ENCODE measurements around the gene IGFL1. TPM values are rescaled to one million over a fixed set of nuclear protein-coding genes. Genes with fewer than 3 reads are reported as not detected.

Gene IGFL1
- total and polyA plus RNA-seq, 2 experiments from 2014 or later = not detected

GRCh38 chr19:46220038-46220615 lies 9.4 kb upstream of the IGFL1 start:
- H3K36me3 Mint-ChIP-seq (ENCODE audit: low read depth) = no peaks in the 10 kb centered on the region
- ATAC-seq = no peak
- H3K4me1 ChIP-seq (ENCODE audit: insufficient read depth) = no peaks in the 10 kb centered on the region

More at GRCh38 chr19:46220038-46220615, 9.4 kb upstream of the IGFL1 start:
- no peaks in the 10 kb centered on the region for H3K27me3 ChIP-seq (ENCODE audit: insufficient read depth)
- no peak overlapping the region for H3K4me3 ChIP-seq
- H3K4me1 Mint-ChIP-seq = peaks cover 4% of the 10 kb centered on the region; the same call in 1 of the 3 replicates
- no peaks in the 10 kb centered on the region for H3K9me3 Mint-ChIP-seq
- no peaks in the 10 kb centered on the region for H4K20me1 ChIP-seq (replicated peaks; ENCODE audit: insufficient read depth)
- no peak overlapping the region for H3K4me3 Mint-ChIP-seq
- H3F3A ChIP-seq (replicated peaks; ENCODE audit: low read depth) = no peaks in the 10 kb centered on the region
- no peak overlapping the region for H3K4me2 ChIP-seq
- no peak overlapping the region for H3K27ac ChIP-seq (ENCODE audit: low read depth)
- no peak overlapping the region for H2AFZ ChIP-seq
- H3K27me3 Mint-ChIP-seq (ENCODE audit: insufficient read depth, low read depth, poor library complexity) = peaks cover 2% of the 10 kb centered on the region
- no peak for DNase-seq (ENCODE audit: low spot score)
- no peak overlapping the region for H3K27ac Mint-ChIP-seq
- H3K36me3 ChIP-seq (ENCODE audit: insufficient read depth) = no peaks in the 10 kb centered on the region
- H3K79me2 ChIP-seq (replicated peaks; ENCODE audit: insufficient read depth) = no peaks in the 10 kb centered on the region
- 0 out of 2 replicates have a peak, but pooled peaks cover 3% of the 10 kb centered on the region for H3K9me2 ChIP-seq (ENCODE audit: insufficient read depth)
- no peak for TF ChIP-seq REST (IDR thresholded peaks at IDR 0.05; ENCODE audit: unreplicated experiment)
- TF ChIP-seq JUNB (IDR thresholded peaks at IDR 0.05; ENCODE audit: unreplicated experiment) = no peak
- no peak for TF ChIP-seq ZNF114 (CRISPR knock-in tag; IDR thresholded peaks at IDR 0.05)
- TF ChIP-seq CREB1 (CRISPR knock-in tag; IDR thresholded peaks at IDR 0.05; ENCODE audit: low read depth) = no peak
- no peak for TF ChIP-seq STAT1 (IDR thresholded peaks at IDR 0.05; ENCODE audit: unreplicated experiment)
- TF ChIP-seq, protein P1, sequence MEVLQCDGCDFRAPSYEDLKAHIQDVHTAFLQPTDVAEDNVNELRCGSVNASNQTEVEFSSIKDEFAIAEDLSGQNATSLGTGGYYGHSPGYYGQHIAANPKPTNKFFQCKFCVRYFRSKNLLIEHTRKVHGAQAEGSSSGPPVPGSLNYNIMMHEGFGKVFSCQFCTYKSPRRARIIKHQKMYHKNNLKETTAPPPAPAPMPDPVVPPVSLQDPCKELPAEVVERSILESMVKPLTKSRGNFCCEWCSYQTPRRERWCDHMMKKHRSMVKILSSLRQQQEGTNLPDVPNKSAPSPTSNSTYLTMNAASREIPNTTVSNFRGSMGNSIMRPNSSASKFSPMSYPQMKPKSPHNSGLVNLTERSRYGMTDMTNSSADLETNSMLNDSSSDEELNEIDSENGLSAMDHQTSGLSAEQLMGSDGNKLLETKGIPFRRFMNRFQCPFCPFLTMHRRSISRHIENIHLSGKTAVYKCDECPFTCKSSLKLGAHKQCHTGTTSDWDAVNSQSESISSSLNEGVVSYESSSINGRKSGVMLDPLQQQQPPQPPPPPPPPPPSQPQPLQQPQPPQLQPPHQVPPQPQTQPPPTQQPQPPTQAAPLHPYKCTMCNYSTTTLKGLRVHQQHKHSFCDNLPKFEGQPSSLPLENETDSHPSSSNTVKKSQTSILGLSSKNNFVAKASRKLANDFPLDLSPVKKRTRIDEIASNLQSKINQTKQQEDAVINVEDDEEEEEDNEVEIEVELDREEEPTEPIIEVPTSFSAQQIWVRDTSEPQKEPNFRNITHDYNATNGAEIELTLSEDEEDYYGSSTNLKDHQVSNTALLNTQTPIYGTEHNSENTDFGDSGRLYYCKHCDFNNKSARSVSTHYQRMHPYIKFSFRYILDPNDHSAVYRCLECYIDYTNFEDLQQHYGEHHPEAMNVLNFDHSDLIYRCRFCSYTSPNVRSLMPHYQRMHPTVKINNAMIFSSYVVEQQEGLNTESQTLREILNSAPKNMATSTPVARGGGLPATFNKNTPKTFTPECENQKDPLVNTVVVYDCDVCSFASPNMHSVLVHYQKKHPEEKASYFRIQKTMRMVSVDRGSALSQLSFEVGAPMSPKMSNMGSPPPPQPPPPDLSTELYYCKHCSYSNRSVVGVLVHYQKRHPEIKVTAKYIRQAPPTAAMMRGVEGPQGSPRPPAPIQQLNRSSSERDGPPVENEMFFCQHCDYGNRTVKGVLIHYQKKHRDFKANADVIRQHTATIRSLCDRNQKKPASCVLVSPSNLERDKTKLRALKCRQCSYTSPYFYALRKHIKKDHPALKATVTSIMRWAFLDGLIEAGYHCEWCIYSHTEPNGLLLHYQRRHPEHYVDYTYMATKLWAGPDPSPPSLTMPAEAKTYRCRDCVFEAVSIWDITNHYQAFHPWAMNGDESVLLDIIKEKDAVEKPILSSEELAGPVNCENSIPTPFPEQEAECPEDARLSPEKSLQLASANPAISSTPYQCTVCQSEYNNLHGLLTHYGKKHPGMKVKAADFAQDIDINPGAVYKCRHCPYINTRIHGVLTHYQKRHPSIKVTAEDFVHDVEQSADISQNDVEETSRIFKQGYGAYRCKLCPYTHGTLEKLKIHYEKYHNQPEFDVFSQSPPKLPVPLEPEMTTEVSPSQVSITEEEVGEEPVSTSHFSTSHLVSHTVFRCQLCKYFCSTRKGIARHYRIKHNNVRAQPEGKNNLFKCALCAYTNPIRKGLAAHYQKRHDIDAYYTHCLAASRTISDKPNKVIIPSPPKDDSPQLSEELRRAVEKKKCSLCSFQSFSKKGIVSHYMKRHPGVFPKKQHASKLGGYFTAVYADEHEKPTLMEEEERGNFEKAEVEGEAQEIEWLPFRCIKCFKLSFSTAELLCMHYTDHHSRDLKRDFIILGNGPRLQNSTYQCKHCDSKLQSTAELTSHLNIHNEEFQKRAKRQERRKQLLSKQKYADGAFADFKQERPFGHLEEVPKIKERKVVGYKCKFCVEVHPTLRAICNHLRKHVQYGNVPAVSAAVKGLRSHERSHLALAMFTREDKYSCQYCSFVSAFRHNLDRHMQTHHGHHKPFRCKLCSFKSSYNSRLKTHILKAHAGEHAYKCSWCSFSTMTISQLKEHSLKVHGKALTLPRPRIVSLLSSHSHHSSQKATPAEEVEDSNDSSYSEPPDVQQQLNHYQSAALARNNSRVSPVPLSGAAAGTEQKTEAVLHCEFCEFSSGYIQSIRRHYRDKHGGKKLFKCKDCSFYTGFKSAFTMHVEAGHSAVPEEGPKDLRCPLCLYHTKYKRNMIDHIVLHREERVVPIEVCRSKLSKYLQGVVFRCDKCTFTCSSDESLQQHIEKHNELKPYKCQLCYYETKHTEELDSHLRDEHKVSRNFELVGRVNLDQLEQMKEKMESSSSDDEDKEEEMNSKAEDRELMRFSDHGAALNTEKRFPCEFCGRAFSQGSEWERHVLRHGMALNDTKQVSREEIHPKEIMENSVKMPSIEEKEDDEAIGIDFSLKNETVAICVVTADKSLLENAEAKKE (CRISPR knock-in tag; IDR thresholded peaks at IDR 0.05) = no peak
- TF ChIP-seq ZNF331 (CRISPR knock-in tag; IDR thresholded peaks at IDR 0.05; ENCODE audit: low read depth) = no peak
- TF ChIP-seq EZH2 (IDR thresholded peaks at IDR 0.05; ENCODE audit: low read depth, unreplicated experiment) = no peak
- TF ChIP-seq POLR2AphosphoS5 (IDR thresholded peaks at IDR 0.05; ENCODE audit: low read depth) = no peak
- TF ChIP-seq NANOG (IDR thresholded peaks at IDR 0.05; ENCODE audit: borderline replicate concordance) = no peak
- TF ChIP-seq EZH2phosphoT487 (IDR thresholded peaks at IDR 0.05; ENCODE audit: unreplicated experiment) = no peak
- TF ChIP-seq ETS1 (IDR thresholded peaks at IDR 0.05) = no peak
- no peak for TF ChIP-seq CTCF (conservative IDR thresholded peaks at IDR 0.05; ENCODE audit: low read depth in 2 of 2)
